Right lobe of liver (tissue), 6 donors: ENCODE measurements around the gene CPT1A. TPM values are rescaled to one million over a fixed set of nuclear protein-coding genes. Genes with fewer than 3 reads are reported as not detected.

ENCODE experiments used
- ATAC-seq, 4 donors: fragments of 200-7000 bp; cut with Tn5 transposase; one replicate each; pipeline ENCODE4 v1.9.1; 2020; ENCODE audit warnings: mild to moderate bottlenecking in 4 of 4, moderate library complexity in 4 of 4
- DNase-seq, 3 donors: peaks; one replicate each; pipeline ENCODE4 v3.0.0-alpha.2; 2020
- H3K27ac ChIP-seq, 3 donors: fragments of 200-600 bp; one replicate each; pipeline ENCODE4 v1.8.0; 2022
- H3K27me3 ChIP-seq, 2 donors: fragments of 200-600 bp; one replicate each; pipeline ENCODE4 v1.8.0; 2022
- H3K36me3 ChIP-seq, 4 donors: fragments of 200-600 bp; sonication (generic) in 1 of 4; one replicate each; pipeline versions ENCODE4 v1.5.1 to v1.8.0; 2017 to 2022; ENCODE audit warnings: control low read depth in 1 of 4
- H3K4me1 ChIP-seq, 4 donors: fragments of 200-600 bp; sonication (generic) in 1 of 4; one replicate each; pipeline versions ENCODE4 v1.5.1 to v1.8.0; 2017 to 2022; ENCODE audit warnings: control low read depth in 1 of 4
- H3K4me3 ChIP-seq, 3 donors: fragments of 200-600 bp; one replicate each; pipeline ENCODE4 v1.8.0; 2022
- H3K9me3 ChIP-seq, 4 donors: fragments of 200-600 bp; sonication (generic) in 1 of 4; one replicate each; pipeline versions ENCODE4 v1.5.1 to v1.8.0; 2017 to 2022; ENCODE audit warnings: control low read depth in 1 of 4
- CTCF ChIP-seq, 4 donors: fragments of 200-600 bp in 3 of 4; fragments of 450-650 bp in 1 of 4; IDR thresholded peaks; one replicate each; pipeline versions ENCODE4 v1.5.1 to v1.8.0; 2016 to 2022; ENCODE audit warnings: antibody characterized with exemption in 4 of 4, mild to moderate bottlenecking in 2 of 4
- POLR2A ChIP-seq: fragments of 450-650 bp; IDR thresholded peaks from one replicate; pipeline ENCODE4 v1.6.1; 2017; ENCODE audit warnings: antibody characterized with exemption, mild to moderate bottlenecking
- WGBS: methylation state at CpG from one replicate; pipeline ENCODE4 v1.1.6; 2018; ENCODE audit warnings: low coverage, low lambda C conversion rate; ENCODE audit not compliant: insufficient coverage; ENCODE audit errors: missing lambda C conversion rate; 5-methylcytosine and 5-hydroxymethylcytosine counted together
- intact Hi-C, 2 donors: fragments of 100-400 bp; cut with DNase I; formaldehyde crosslinking; loops; one replicate each; pipeline versions ENCODE4 v1.11.2 to v1.14.1; 2022
- total RNA-seq, 6 experiments: library from RNA; depleted of rRNA in 2 of 6; stranded (reverse); fragments of >200 nt in 2 of 6; fragmentation: NEBNext Ultra II Directional in 3 of 6; extraction: Animal tissue kit (Norgen Biotek cat#: 25700) in 3 of 6; gene quantifications; one replicate each; pipeline versions ENCODE4 v1.1.0 to v1.2.4, GENCODE V29; 2016 to 2023
- donor health status: DM: no; HTN: yes; CAD: no.
- donor health status: DM: no; HTN: no; CAD: no.
- donor health status: DM: no; HTN: no; CAD: no.
- donor health status: DM: no; HTN: yes; CAD: no.
- donor health status: DM: no; HTN: yes; CAD: no.

Gene CPT1A
- total RNA-seq, 6 experiments from 2014 or later: 30.5 to 152 (median 90.8) TPM

- peak; percentile 46 to 78 (median 68) for ATAC-seq
Measured at GRCh38 chr11:68831124-68831523, 10.6 kb downstream of the CPT1A start.

GRCh38 chr11:68829581-68829980, 12.1 kb downstream of the CPT1A start:
- H3K36me3 ChIP-seq: peaks cover 0 to 5% (median 0%) of the 10 kb centered on the region in 4 donors
- H3K4me1 ChIP-seq: peaks cover 0 to 57% (median 26%) of the 10 kb centered on the region in 4 donors
- 72% methylated on average over 9 of the region's 15 CpGs for WGBS
- ATAC-seq: no peak
- no peaks in the 10 kb centered on the region for H3K9me3 ChIP-seq
- no peak overlapping the region for H3K4me3 ChIP-seq
- TF ChIP-seq CTCF (IDR thresholded peaks at IDR 0.05) (no peak), POLR2A (no peak)
- intact Hi-C loops: no loop called here
- no peaks in the 10 kb centered on the region for H3K27me3 ChIP-seq
- peak overlapping the region in 1 of 3 donors; percentile 63 for H3K27ac ChIP-seq
- DNase-seq: no peak

More at GRCh38 chr11:68831124-68831523, 10.6 kb downstream of the CPT1A start:
- Histone ChIP-seq H3K27ac (peak overlapping the region in 2 of 3 donors; percentile 31 to 63), H3K9me3 (no peaks in the 10 kb centered on the region), H3K4me3 (no peak overlapping the region), H3K36me3 (peaks cover 0 to 5% (median 0%) of the 10 kb centered on the region in 4 donors), H3K4me1 (peaks cover 0 to 73% (median 34%) of the 10 kb centered on the region in 4 donors), H3K27me3 (no peaks in the 10 kb centered on the region)
- intact Hi-C loops: no loop called here
- TF ChIP-seq CTCF (IDR thresholded peaks at IDR 0.05) (no peak), POLR2A (no peak)
- WGBS: 42% methylated on average over 5 of the region's 5 CpGs
- peak in 2 of 3 donors; percentile 74 to 75 for DNase-seq

GRCh38 chr11:68828957-68829356, 12.8 kb downstream of the CPT1A start:
- no peak for ATAC-seq
- no peak overlapping the region for H3K4me3 ChIP-seq

GRCh38 chr11:68828155-68828931, 13.4 kb downstream of the CPT1A start:
- intact Hi-C loops: no loop called here
- no peaks in the 10 kb centered on the region for H3K9me3 ChIP-seq
- H3K27me3 ChIP-seq: no peaks in the 10 kb centered on the region
- DNase-seq: peak in 1 of 3 donors; percentile 60
- peaks cover 0 to 5% (median 0%) of the 10 kb centered on the region in 4 donors for H3K36me3 ChIP-seq
- TF ChIP-seq CTCF (IDR thresholded peaks at IDR 0.05) (no peak), POLR2A (no peak)
- H3K27ac ChIP-seq: peak overlapping the region in 1 of 3 donors; percentile 21
- H3K4me3 ChIP-seq: no peak overlapping the region
- 60% methylated on average over 10 of the region's 20 CpGs for whole genome bisulfite sequencing
- peak; percentile 8 to 40 (median 26) for ATAC-seq
- H3K4me1 ChIP-seq: peaks cover 0 to 49% (median 22%) of the 10 kb centered on the region in 4 donors

More at GRCh38 chr11:68828957-68829356, 12.8 kb downstream of the CPT1A start:
- 83% methylated on average over 3 of the region's 12 CpGs for WGBS
- H3K9me3 ChIP-seq: no peaks in the 10 kb centered on the region
- no peak for TF ChIP-seq POLR2A
- no peak for TF ChIP-seq CTCF (IDR thresholded peaks at IDR 0.05)
- H3K27ac ChIP-seq: peak overlapping the region in 1 of 3 donors; percentile 63
- no peaks in the 10 kb centered on the region for H3K27me3 ChIP-seq
- intact Hi-C loops: no loop called here
- no peak for DNase-seq
- H3K4me1 ChIP-seq: peaks cover 0 to 55% (median 24%) of the 10 kb centered on the region in 4 donors
- peaks cover 0 to 5% (median 0%) of the 10 kb centered on the region in 4 donors for H3K36me3 ChIP-seq
